Loucy (cell line): ENCODE data around the gene SORCS2.

Source experiments
- H2AFZ ChIP-seq: fragments of 200-600 bp; sonication (generic); 2 replicates; pipeline ENCODE4 v1.6.0; 2016; ENCODE audit warnings: antibody characterized with exemption, mild to moderate bottlenecking, low read length, moderate library complexity
- H3F3A ChIP-seq: fragments of 200-600 bp; 2 replicates; pipeline ENCODE4 v1.6.0; 2016; ENCODE audit warnings: antibody characterized with exemption, low read depth, mild to moderate bottlenecking
- H3K27me3 ChIP-seq: fragments of 200-600 bp; sonication (generic); 2 replicates; pipeline ENCODE4 v1.6.1; 2014; ENCODE audit warnings: low read length, mild to moderate bottlenecking; ENCODE audit not compliant: insufficient read depth, poor library complexity, severe bottlenecking
- H3K36me3 ChIP-seq: fragments of 200-600 bp; sonication (generic); 2 replicates; pipeline ENCODE4 v1.6.1; 2016; ENCODE audit warnings: low read length; ENCODE audit not compliant: insufficient read depth
- H3K4me1 ChIP-seq: fragments of 200-600 bp; sonication (generic); 2 replicates; pipeline ENCODE4 v1.5.1; 2014; ENCODE audit warnings: low read length, mild to moderate bottlenecking; ENCODE audit not compliant: insufficient read depth, poor library complexity, severe bottlenecking
- H3K4me2 ChIP-seq: fragments of 200-600 bp; sonication (generic); 2 replicates; pipeline ENCODE4 v1.6.0; 2014; ENCODE audit warnings: antibody characterized with exemption, low read length, low read depth, mild to moderate bottlenecking; ENCODE audit not compliant: poor library complexity, severe bottlenecking
- H3K4me3 ChIP-seq: fragments of 200-600 bp; sonication (generic); 2 replicates; pipeline ENCODE4 v1.5.1; 2014; ENCODE audit warnings: low read length, mild to moderate bottlenecking, mixed read lengths; ENCODE audit not compliant: poor library complexity, severe bottlenecking
- H3K79me2 ChIP-seq: fragments of 200-600 bp; sonication (generic); 2 replicates; pipeline ENCODE4 v1.6.1; 2014; ENCODE audit warnings: low read length; ENCODE audit not compliant: insufficient read depth
- H3K9ac ChIP-seq: fragments of 200-600 bp; sonication (generic); 2 replicates; pipeline ENCODE4 v1.6.0; 2014; ENCODE audit warnings: mild to moderate bottlenecking, low read depth, low read length, moderate library complexity; ENCODE audit not compliant: poor library complexity, severe bottlenecking
- H3K9me2 ChIP-seq: fragments of 200-600 bp; sonication (generic); replicated peaks from 2 replicates; pipeline ENCODE4 v1.6.1; 2016; ENCODE audit warnings: low read depth, low read length, mixed read lengths
- H3K9me3 ChIP-seq: fragments of 200-600 bp; sonication (generic); 2 replicates; pipeline ENCODE4 v1.6.1; 2014; ENCODE audit warnings: mild to moderate bottlenecking, antibody characterized with exemption, low read length, low read depth; ENCODE audit not compliant: insufficient read depth
- H4K20me1 ChIP-seq: fragments of 200-600 bp; sonication (generic); 2 replicates; pipeline ENCODE4 v1.6.0; 2014; ENCODE audit warnings: antibody characterized with exemption, low read length, mild to moderate bottlenecking; ENCODE audit not compliant: insufficient read depth, poor library complexity, severe bottlenecking
- EZH2phosphoT487 ChIP-seq: fragments of 200-600 bp; IDR thresholded peaks from 2 replicates; pipeline ENCODE4 v1.6.1; 2018; ENCODE audit warnings: antibody characterized with exemption, mild to moderate bottlenecking, moderate library complexity, borderline replicate concordance
- TF ChIP-seq, protein P1 (sequence below): fragments of 200-600 bp; sonication (generic); conservative IDR thresholded peaks from 2 replicates; pipeline ENCODE4 v1.5.1; 2014; ENCODE audit warnings: mild to moderate bottlenecking, antibody characterized with exemption, low read length

SORCS2 gene

DNA sequence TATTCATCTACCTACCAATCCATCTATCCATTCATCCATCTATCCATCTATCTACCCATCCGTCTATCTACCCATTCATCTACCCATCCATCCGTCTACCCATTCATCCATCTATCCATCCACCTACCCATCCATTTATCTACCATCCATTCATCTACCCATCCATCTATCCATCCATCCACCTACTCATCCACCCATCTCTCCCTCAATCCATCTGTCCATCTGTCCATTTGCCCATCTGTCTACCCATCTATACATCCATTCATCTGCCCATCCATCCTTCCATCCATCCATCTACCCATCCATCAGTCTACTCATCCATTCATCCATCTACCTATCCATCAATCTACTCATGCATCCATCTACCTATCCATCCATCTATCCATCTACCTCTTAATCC lies 369.2 kb downstream of the SORCS2 start:
- Histone ChIP-seq H3K9ac (no peak overlapping the region), H3K4me2 (no peak overlapping the region)
- no peak for TF ChIP-seq EZH2phosphoT487
- TF ChIP-seq, protein P1, sequence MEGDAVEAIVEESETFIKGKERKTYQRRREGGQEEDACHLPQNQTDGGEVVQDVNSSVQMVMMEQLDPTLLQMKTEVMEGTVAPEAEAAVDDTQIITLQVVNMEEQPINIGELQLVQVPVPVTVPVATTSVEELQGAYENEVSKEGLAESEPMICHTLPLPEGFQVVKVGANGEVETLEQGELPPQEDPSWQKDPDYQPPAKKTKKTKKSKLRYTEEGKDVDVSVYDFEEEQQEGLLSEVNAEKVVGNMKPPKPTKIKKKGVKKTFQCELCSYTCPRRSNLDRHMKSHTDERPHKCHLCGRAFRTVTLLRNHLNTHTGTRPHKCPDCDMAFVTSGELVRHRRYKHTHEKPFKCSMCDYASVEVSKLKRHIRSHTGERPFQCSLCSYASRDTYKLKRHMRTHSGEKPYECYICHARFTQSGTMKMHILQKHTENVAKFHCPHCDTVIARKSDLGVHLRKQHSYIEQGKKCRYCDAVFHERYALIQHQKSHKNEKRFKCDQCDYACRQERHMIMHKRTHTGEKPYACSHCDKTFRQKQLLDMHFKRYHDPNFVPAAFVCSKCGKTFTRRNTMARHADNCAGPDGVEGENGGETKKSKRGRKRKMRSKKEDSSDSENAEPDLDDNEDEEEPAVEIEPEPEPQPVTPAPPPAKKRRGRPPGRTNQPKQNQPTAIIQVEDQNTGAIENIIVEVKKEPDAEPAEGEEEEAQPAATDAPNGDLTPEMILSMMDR: no peak

DNA sequence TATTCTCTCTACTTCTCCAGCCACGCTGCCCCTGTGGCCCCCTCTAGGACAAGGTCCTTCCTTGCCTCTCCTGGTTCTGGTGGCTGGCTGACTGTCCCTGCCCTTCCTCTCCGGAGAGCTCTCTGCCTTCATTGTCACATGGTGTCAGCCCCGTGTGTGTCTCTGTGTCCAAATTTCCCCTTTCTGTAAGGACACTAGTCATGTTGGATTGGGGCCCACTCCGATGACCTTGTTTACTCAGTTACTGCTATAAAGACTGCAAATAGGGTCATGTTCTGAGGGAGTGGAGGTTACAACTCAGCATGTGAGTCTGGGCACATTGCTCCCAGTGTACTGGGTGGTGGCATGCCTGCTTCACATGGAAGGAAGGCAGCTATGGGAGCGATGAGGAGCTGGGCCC lies 371.9 kb downstream of the SORCS2 start:
- no peak overlapping the region for H2AFZ ChIP-seq
- H3K27me3 ChIP-seq: no peaks in the 10 kb centered on the region
- H3K9me3 ChIP-seq: peaks cover 14% of the 10 kb centered on the region; the same call in 1 of the 2 replicates
- no peaks in the 10 kb centered on the region for H3K9me2 ChIP-seq
- no peaks in the 10 kb centered on the region for H3F3A ChIP-seq
- H3K4me3 ChIP-seq: no peak overlapping the region
- H3K9ac ChIP-seq: no peak overlapping the region
- TF ChIP-seq EZH2phosphoT487: no peak
- TF ChIP-seq, protein P1: no peak
- no peak overlapping the region for H3K4me2 ChIP-seq
- H3K79me2 ChIP-seq: no peaks in the 10 kb centered on the region
- H3K36me3 ChIP-seq: no peaks in the 10 kb centered on the region
- no peaks in the 10 kb centered on the region for H3K4me1 ChIP-seq
- H4K20me1 ChIP-seq: no peaks in the 10 kb centered on the region

More for the DNA sequence above, 369.2 kb downstream of the SORCS2 start:
- Histone ChIP-seq H4K20me1 (no peaks in the 10 kb centered on the region), H3K4me1 (no peaks in the 10 kb centered on the region), H3K9me3 (peaks cover 27% of the 10 kb centered on the region; the same call in 1 of the 2 replicates), H3K4me3 (no peak overlapping the region), H3K36me3 (no peaks in the 10 kb centered on the region), H3F3A (no peaks in the 10 kb centered on the region), H2AFZ (no peak overlapping the region), H3K27me3 (no peaks in the 10 kb centered on the region), H3K9me2 (no peaks in the 10 kb centered on the region), H3K79me2 (no peaks in the 10 kb centered on the region)

DNA sequence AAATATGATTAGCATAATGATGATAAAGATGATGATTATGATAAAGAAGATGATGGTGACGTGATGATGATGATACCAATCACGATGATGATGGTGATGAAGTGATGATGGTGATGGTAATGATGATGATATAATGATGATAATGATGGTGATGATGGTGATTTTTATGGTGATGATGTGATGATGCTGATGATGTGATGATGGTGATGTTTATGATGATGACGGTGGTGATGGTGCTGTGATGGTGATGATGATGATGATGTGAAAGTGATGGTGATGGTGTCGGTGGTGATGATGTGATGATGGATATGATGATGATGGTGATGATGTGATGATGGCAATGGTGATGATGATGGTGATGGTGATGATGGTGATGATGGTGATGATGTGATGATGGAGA lies 373.1 kb downstream of the SORCS2 start:
- Histone ChIP-seq H3K79me2 (no peaks in the 10 kb centered on the region), H3K4me2 (no peak overlapping the region), H3K36me3 (no peaks in the 10 kb centered on the region), H3K4me1 (no peaks in the 10 kb centered on the region), H3K27me3 (no peaks in the 10 kb centered on the region), H2AFZ (no peak overlapping the region), H3F3A (no peaks in the 10 kb centered on the region), H4K20me1 (no peaks in the 10 kb centered on the region), H3K4me3 (no peak overlapping the region), H3K9me2 (no peaks in the 10 kb centered on the region), H3K9ac (no peak overlapping the region), H3K9me3 (peaks cover 4% of the 10 kb centered on the region; the same call in 1 of the 2 replicates)
- no peak for TF ChIP-seq EZH2phosphoT487
- TF ChIP-seq, protein P1: no peak
